GM18909 (cell line): ENCODE data around the gene SLC7A5.
"Not testable (repeated sequence)": the region's sequence is repeated elsewhere in the genome, so short reads cannot be mapped to it uniquely, and the experiment has no call there.

Source experiments
- ATAC-seq: cut with Tn5 transposase; IDR thresholded peaks from one replicate; pipeline ENCODE4 v1.9.1; 2021; ENCODE audit warnings: mild to moderate bottlenecking; ENCODE audit not compliant: unreplicated experiment, poor library complexity

SLC7A5 gene

DNA sequence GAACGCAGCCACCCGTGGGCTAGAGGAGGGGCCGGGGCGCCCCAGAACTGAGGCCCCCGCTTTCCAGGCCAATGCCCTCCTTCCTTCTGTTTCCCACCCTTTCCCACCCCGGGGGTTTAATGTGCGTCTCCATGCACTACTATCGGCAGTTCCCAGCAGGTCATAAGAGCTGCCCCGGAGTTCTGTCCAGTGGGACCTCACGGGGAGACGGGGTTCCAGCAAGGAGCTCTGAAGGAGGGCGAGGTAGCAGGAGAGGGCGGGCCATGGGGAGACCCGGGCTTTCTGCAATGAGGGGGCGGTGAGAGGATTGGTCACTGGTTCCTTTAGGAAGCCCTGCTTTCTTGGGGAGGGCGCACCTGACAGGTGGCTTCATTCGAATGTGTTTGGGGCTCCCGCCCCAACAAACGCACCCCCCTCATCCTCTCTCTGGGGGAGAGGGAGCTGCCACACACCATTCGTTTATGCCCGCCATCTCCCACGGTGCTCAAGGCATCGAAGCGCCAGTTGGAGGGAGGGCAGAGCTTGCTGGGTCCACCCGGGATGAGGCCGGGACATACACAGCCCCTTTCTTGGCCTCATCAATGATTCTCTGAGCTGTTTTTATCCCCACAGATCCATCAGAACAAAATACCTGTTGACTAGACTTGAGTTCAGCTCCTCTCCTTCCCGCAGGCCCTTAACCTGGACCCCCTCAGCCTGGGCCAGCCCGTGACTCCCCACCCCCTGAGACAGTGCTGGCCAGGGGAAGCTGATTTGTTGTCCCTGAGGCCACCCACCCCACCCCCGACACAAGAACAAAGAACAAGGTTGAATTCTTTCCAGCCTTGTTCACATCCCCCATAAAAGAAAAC lies 44.1 kb downstream of the SLC7A5 start:
- ATAC-seq, result no peak

- ATAC-seq, result no peak
Observed at GRCh38 chr16:87824016-87824990, 45.0 kb downstream of the SLC7A5 start.

- ATAC-seq, result no peak
Observed at GRCh38 chr16:87823181-87823929, 46.0 kb downstream of the SLC7A5 start.

DNA sequence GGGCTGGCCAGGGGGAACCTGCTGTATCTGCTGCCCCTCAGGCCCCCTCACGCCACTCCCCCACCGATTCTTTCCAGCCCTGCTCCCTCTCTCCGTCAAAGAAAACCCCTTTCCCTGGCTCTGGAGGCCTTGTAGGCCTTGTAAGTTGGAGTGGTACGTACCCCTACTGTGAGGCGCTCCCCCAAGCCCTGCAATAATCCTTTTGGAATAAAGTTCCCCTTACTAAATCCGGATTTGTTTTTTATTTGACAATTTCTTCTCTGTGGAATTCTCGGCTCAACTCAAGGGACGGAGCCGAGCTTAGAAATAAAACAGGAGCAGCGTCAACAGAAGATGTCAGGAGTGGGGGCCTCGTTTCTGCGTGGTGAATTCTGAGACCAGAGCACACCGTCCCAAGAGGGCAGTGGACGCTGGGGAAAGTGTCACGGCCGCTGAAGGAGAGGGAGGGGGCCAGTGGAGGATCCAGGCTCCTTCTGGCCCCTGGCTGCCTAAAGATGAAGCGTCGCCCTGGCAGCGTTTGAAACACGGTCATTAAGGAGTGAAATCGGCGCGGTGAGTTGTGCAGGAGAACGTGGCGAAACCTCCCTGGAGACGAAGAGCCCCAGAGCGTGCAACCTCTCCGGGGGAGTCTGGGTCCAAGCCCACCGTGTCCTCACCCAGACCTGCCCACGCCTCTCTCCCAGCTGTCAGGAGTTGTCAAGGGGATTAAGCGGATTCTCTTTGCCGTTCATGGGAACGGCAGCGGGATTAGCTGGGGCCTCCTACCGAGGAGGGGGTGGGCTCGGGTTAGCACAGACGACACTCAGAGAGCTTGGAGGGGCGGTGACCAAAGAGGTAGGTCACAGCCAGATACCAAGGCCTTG lies 47.0 kb downstream of the SLC7A5 start:
- no peak for ATAC-seq

- ATAC-seq, result no peak
Observed at GRCh38 chr16:87821376-87822107, 47.8 kb downstream of the SLC7A5 start.

- no peak for ATAC-seq
Observed at GRCh38 chr16:87819983-87820382, 49.3 kb downstream of the SLC7A5 start.

DNA sequence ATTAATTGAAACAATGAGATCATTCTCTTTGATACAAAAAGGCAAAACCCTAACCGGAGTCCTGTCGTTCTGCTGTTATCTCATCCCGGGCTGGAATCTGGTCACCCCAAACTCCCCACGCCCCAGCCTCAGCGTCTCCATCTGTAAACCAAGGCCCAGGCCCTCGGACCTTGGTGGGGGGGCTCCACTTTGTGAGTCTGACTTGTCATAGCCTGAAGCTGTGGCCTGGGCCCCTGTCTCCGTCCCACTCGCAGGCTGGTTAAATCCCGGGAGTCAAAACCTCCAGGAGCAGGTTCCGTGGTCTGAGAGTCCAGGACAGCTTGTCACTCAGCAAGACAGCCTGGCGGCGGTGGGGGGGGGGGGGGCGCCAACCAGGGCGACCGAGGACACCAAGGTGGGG lies 50.0 kb downstream of the SLC7A5 start:
- ATAC-seq, result no peak

DNA sequence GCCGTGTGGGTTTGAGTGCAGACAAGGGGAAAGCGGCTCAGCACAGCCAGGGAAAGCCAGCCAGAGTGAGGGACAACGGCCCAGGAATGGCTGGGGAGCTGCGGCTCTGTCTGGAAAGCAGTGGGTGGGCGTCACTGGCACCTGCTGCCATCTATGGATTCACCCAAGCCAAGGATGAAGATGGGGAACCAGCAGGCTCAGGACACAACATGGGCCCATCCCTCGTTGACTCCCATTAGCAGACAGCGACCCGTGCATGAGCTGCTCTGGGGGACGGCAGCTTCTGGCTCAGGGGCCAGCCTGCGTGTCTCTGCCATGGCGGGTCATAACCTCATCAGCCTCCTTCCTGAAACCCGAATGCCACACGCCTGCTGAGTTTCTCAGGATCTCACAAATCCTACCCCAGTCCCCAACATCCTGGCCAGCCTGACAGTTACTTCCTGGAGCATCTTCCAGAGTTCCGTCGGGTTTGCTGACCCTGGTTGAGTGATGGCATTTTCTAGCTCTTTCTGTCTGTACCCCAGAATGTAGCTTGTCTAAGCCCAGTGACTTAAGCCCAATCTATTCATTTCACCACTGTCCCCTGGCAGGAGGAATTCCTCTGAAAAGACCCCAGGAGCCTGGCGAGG lies 50.7 kb downstream of the SLC7A5 start:
- ATAC-seq, result no peak

- no peak for ATAC-seq
Observed at GRCh38 chr16:87817910-87818309, 51.4 kb downstream of the SLC7A5 start.

GRCh38 chr16:87817370-87817769 lies 51.9 kb downstream of the SLC7A5 start:
- not testable (repeated sequence) for ATAC-seq

GRCh38 chr16:87816507-87817100 lies 52.7 kb downstream of the SLC7A5 start:
- ATAC-seq, result no peak

DNA sequence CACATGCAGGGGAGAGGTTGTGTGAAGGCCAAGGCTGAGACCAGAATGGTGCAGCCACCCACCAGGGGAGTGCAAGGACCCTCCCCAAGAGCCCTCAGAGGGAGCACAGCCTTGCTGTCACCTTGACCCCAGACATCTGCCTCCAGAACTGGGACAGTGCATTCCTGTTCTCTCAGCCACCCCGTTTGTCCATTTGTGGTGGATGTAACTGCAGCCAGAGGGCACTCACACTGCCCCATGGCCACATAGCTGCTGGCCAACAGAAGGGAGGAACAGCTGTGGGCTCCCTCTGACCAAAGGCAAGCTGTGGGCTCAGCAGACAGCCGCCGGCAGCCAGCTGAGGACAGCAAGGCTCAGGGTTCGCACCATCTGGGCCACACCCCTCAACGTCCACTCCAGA lies 53.7 kb downstream of the SLC7A5 start:
- no peak for ATAC-seq

DNA sequence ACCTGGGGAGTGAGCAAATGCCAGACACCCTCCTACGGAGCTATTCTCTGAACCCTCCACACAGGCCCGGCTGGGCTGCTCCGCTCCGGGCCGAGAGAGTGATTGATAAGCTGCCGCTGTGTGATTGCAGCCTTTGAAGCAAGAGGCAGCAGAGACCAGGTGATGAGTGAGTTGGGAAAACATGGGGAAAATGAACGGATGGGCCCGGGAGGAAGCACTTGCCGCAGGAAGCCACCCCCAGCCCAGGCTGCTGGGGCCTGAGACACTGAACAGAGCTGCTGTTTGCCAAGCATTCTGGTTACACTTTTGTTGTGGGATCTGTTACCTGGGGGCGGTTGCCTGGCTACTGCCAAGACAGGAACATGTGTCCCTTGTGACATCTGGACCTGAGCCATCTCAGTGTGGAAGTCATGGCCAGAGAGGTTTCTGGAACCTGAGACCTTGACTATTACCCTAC lies 57.1 kb downstream of the SLC7A5 start:
- no peak for ATAC-seq

GRCh38 chr16:87811454-87811853 lies 57.9 kb downstream of the SLC7A5 start:
- not testable (repeated sequence) for ATAC-seq

- ATAC-seq, result peak; percentile 55
Observed at GRCh38 chr16:87809150-87809902, 60.0 kb downstream of the SLC7A5 start.

DNA sequence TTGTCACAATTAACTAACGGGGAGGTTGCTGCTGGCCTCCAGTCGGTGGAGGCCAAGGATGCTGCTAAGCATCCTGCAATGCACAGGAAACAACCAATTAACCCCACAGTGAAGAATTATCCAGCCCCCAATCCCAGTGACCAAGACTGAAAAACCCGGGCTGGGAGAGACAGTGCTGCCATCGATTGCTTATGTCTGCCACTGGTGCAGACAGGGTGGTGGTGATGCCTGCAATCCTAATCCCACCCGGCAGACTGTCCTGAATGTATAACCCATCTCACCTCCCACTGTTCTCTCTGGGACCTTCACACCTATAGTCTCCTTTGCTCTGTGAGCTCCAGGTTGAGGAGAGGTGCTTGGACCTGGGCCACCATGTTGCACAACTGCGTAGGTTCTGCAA lies 61.2 kb downstream of the SLC7A5 start:
- no peak for ATAC-seq
